Neural cell (in vitro differentiated cells): Measurements from ENCODE around the gene FAU.

Source experiments
- CTCF ChIP-seq: fragments of 450-650 bp; IDR thresholded peaks from 2 replicates; pipeline ENCODE4 v1.5.1; 2014; ENCODE audit warnings: antibody characterized with exemption, mild to moderate bottlenecking, moderate library complexity; ENCODE audit not compliant: poor library complexity, severe bottlenecking
- EP300 ChIP-seq: fragments of 450-650 bp; conservative IDR thresholded peaks from 2 replicates; pipeline ENCODE4 v1.6.1; 2014; ENCODE audit warnings: antibody characterized with exemption, mild to moderate bottlenecking, moderate library complexity; ENCODE audit not compliant: poor library complexity, severe bottlenecking
- EZH2 ChIP-seq: fragments of 200-600, 300-800 bp; shearing (Covaris generic), sonication (generic); IDR thresholded peaks from 2 replicates; pipeline ENCODE4 v1.6.1; 2014; ENCODE audit warnings: antibody characterized with exemption, low read length, borderline replicate concordance, mild to moderate bottlenecking; ENCODE audit not compliant: insufficient read depth, poor library complexity, severe bottlenecking
- MXI1 ChIP-seq: fragments of 450-650 bp; conservative IDR thresholded peaks from 2 replicates; pipeline ENCODE4 v1.6.1; 2014; ENCODE audit warnings: antibody characterized with exemption, mild to moderate bottlenecking; ENCODE audit not compliant: poor library complexity, severe bottlenecking
- POLR2AphosphoS5 ChIP-seq: IDR thresholded peaks from 2 replicates; pipeline ENCODE4 v1.6.1; 2012
- RAD21 ChIP-seq: fragments of 450-650 bp; conservative IDR thresholded peaks from 2 replicates; pipeline ENCODE4 v1.6.1; 2014; ENCODE audit warnings: antibody characterized with exemption, mild to moderate bottlenecking, moderate library complexity
- REST ChIP-seq: IDR thresholded peaks from 2 replicates; pipeline ENCODE4 v1.6.1; 2012; ENCODE audit warnings: borderline replicate concordance
- SMC3 ChIP-seq: fragments of 450-650 bp; conservative IDR thresholded peaks from 2 replicates; pipeline ENCODE4 v1.6.1; 2014; ENCODE audit warnings: antibody characterized with exemption, mild to moderate bottlenecking, moderate library complexity; ENCODE audit not compliant: poor library complexity
- TAF1 ChIP-seq: IDR thresholded peaks from 2 replicates; pipeline ENCODE4 v1.6.1; 2012; ENCODE audit warnings: low read depth

- TF ChIP-seq CTCF (no peak), EZH2 (no peak), RAD21 (no peak), EP300 (peak; percentile 36), TAF1 (peak; percentile 93), POLR2AphosphoS5 (peak; percentile 99), REST (peak; percentile 67), MXI1 (peak; percentile 65), SMC3 (no peak)
These were observed 10.0 kb downstream of the FAU start, which contains the start of gene TM7SF2 for GRCh38 chr11:65111744-65112545.
